Stomach (tissue), 9 donors: Measurements from ENCODE around the gene GALNT3. TPM values are rescaled to one million over a fixed set of nuclear protein-coding genes. Genes with fewer than 3 reads are reported as not detected.
A peak's percentile ranks its signal among the peaks of the same experiment; 100 is the strongest.

Experiments used
- DNase-seq, 2 donors: peaks; one replicate each; pipeline versions ENCODE4 v3.0.0 to v3.0.0-alpha.2; 2013 to 2019
- H3K27ac ChIP-seq, 5 donors: fragments of 200-600 bp in 4 of 5; sonication (generic) in 4 of 5; one replicate each; pipeline ENCODE4 v1.5.1; 2013 to 2019; ENCODE audit warnings: mild to moderate bottlenecking in 1 of 5, moderate library complexity in 1 of 5
- H3K27me3 ChIP-seq, 3 donors: fragments of 200-600 bp; sonication (generic); one replicate each; pipeline ENCODE4 v1.5.1; 2017 to 2019; ENCODE audit warnings: mixed run types in 1 of 3
- H3K36me3 ChIP-seq, 4 donors: fragments of 200-600 bp; sonication (generic); 1 replicate in 3 of 4; 2 replicates in 1 of 4; pipeline ENCODE4 v1.5.1; 2016 to 2019
- H3K4me1 ChIP-seq, 4 donors: fragments of 200-600 bp; sonication (generic); one replicate each; pipeline ENCODE4 v1.5.1; 2016 to 2019
- H3K4me3 ChIP-seq, 4 donors: fragments of 200-600 bp; sonication (generic) in 3 of 4; one replicate each; pipeline ENCODE4 v1.5.1; 2016 to 2019; ENCODE audit warnings: mild to moderate bottlenecking in 1 of 4
- H3K9me3 ChIP-seq, 4 donors: fragments of 200-600 bp; sonication (generic); one replicate each; pipeline ENCODE4 v1.5.1; 2016 to 2019
- EP300 ChIP-seq: sonication (generic); formaldehyde crosslinking; IDR thresholded peaks from one replicate; pipeline ENCODE4 v1.6.1; 2017; ENCODE audit warnings: antibody characterized with exemption
- POLR2A ChIP-seq, 4 donors: fragments of 450-650 bp; IDR thresholded peaks; one replicate each; pipeline ENCODE4 v1.6.1; 2016; ENCODE audit warnings: antibody characterized with exemption in 4 of 4, control low read depth in 2 of 4, mild to moderate bottlenecking in 1 of 4, moderate library complexity in 1 of 4
- POLR2AphosphoS5 ChIP-seq, 3 donors: sonication (generic); formaldehyde crosslinking; IDR thresholded peaks; one replicate each; pipeline ENCODE4 v1.6.1; 2016; ENCODE audit warnings: antibody characterized with exemption in 3 of 3
- WGBS, 5 donors: extraction: QIAGEN DNeasy Blood & Tissue Kit in 3 of 5; methylation state at CpG; one replicate each; pipeline versions ENCODE4 v1.1.5 to v1.1.7; 2013 to 2018; 5-methylcytosine and 5-hydroxymethylcytosine counted together
- intact Hi-C: fragments of 100-400 bp; cut with DNase I; formaldehyde crosslinking; loops from one replicate; pipeline ENCODE4 v1.15.1; 2023; ENCODE audit warnings: low total_unique reads
- polyA plus RNA-seq, 3 donors: library from polyadenylated mRNA; stranded (reverse); fragments of 200-250 nt; gene quantifications; one replicate each; pipeline ENCODE4 v1.2.3, GENCODE V29; 2013
- total RNA-seq, 5 donors: library from RNA; depleted of rRNA; stranded (reverse); fragments of >200 nt; gene quantifications; one replicate each; pipeline versions ENCODE4 v1.1.0 to v1.2.3, GENCODE V29; 2014 to 2016
- TF ChIP-seq, protein P1 (sequence below), 7 experiments: fragments of 450-650 bp in 4 of 7; fragments of 200-600 bp in 3 of 7; sonication (generic) in 3 of 7; IDR thresholded peaks; one replicate each; pipeline ENCODE4 v1.5.1; 2016 to 2019; ENCODE audit warnings: antibody characterized with exemption in 7 of 7, control low read depth in 2 of 7, mild to moderate bottlenecking in 1 of 7
- donor health status: healthy with polysubstance abuse.
- donor health status: Bipolar disorder and iron deficiency.
- donor health status: healthy.

Gene GALNT3
- total and polyA plus RNA-seq, 8 donors: 15.2 to 134 (median 30.7) TPM

DNA sequence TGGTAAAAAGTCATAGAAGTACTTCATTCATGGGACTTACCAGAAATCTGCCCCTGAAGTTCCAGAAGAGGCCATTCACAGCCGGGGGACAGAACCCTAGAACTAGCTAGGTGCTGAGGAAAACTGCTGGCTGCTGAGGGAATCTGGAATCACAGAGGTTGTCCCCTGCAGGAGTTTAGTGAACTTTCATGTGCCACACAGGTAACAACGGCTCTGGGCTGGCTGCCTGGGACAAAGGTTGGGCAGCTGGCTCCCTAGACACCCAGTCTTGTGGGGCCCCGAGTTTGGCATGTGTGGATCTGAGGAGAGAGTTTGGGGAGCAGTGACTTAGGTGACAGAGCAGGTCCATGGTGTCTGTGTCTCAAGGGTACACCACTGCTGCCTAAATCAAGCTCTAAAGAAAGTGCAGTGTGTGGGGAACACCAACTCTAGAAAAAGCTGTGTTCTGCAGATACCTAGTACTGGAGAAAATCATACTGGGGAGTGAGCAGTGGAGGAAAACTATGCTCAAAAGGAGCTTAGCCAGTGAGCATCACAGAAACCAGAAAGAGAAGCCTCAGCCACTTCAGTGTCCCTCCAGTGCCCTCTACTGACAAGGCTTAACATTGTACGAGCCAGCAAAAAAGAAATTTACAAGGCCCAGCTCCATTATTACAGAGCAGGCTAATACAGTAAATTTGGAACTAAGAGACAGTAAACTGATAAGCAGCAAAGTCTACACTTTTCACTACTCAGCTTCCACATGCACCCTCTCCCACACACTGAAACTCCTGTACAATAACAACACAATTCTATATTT, 15.2 kb downstream of the GALNT3 start:
- Histone ChIP-seq H3K4me3 (no peak overlapping the region), H3K27me3 (no peaks in the 10 kb centered on the region), H3K4me1 (peaks cover 0 to 39% (median 15%) of the 10 kb centered on the region in 4 donors), H3K9me3 (peaks cover 0 to 8% (median 0%) of the 10 kb centered on the region in 4 donors), H3K36me3 (peaks cover 0 to 3% (median 0%) of the 10 kb centered on the region in 4 donors), H3K27ac (peak overlapping the region in 2 of 5 donors; percentile 1 to 10)
- DNase-seq: peak in 1 of 2 donors; percentile 35
- 49 to 73% (median 68%) methylated on average over 4 of the region's 4 CpGs for WGBS, 5 donors
- intact Hi-C loops: no loop called here
- TF ChIP-seq EP300 (no peak), POLR2A (IDR thresholded peaks at IDR 0.05) (no peak)
- TF ChIP-seq, protein P1, sequence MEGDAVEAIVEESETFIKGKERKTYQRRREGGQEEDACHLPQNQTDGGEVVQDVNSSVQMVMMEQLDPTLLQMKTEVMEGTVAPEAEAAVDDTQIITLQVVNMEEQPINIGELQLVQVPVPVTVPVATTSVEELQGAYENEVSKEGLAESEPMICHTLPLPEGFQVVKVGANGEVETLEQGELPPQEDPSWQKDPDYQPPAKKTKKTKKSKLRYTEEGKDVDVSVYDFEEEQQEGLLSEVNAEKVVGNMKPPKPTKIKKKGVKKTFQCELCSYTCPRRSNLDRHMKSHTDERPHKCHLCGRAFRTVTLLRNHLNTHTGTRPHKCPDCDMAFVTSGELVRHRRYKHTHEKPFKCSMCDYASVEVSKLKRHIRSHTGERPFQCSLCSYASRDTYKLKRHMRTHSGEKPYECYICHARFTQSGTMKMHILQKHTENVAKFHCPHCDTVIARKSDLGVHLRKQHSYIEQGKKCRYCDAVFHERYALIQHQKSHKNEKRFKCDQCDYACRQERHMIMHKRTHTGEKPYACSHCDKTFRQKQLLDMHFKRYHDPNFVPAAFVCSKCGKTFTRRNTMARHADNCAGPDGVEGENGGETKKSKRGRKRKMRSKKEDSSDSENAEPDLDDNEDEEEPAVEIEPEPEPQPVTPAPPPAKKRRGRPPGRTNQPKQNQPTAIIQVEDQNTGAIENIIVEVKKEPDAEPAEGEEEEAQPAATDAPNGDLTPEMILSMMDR (IDR thresholded peaks at IDR 0.05): peak in 1 of 7 experiments; percentile 17

DNA sequence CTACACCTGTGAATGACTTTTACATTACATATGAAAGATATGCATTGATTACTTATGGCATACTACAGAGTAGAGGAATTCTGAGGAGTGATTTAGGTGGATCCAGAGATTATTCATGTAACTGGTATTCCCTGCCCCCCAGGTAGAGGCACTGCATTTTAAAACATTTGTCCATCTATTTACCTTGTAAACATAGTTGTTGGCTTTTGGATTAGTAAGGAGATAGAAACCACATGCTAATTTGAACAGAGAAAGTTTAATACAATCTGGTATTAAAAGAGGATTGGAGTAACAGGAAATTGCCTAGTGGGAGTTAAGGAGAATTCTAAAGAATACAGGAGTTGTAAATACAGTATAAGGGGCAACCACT, 15.9 kb downstream of the GALNT3 start:
- TF ChIP-seq EP300 (no peak), POLR2AphosphoS5 (IDR thresholded peaks at IDR 0.05) (no peak), POLR2A (IDR thresholded peaks at IDR 0.05) (no peak)
- TF ChIP-seq, protein P1 (IDR thresholded peaks at IDR 0.05): no peak
- Histone ChIP-seq H3K4me3 (no peak overlapping the region), H3K4me1 (peaks cover 0 to 39% (median 15%) of the 10 kb centered on the region in 4 donors), H3K27me3 (no peaks in the 10 kb centered on the region), H3K36me3 (peaks cover 0 to 3% (median 0%) of the 10 kb centered on the region in 4 donors), H3K27ac (no peak overlapping the region), H3K9me3 (peaks cover 0 to 8% (median 0%) of the 10 kb centered on the region in 4 donors)
- DNase-seq: no peak
- intact Hi-C loops: no loop called here

DNA sequence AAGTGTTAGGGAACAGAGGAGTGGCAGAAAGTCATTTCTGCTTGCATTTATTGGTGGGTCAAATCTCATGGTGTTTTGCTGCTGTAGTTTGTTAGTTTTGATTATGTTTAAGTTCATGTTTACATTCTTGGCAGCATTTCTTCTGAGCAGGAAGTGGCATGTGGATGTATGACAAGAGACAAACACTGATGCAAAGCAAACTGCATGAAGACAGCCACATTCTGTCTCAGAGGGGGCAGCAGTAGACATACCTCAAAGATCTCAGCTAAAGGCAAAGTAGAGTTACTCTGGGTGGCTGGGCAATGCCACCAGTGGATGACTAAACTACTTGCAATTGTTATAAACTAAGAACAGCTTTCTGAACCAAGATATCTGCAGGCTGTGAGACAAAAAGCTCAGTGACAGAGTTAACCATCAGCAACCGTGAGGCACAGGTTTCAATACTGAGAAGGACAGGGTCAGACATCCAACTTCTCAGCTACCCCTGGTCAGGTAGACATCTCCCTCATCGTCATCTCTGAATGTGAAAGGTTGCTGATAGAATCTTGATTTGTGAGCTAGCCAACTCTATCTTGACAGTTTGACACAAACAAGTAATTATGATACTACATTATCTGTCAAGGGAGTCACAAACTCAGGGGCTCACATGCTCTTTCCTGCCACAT, 16.4 kb downstream of the GALNT3 start:
- intact Hi-C loops: no loop called here
- Histone ChIP-seq H3K9me3 (peaks cover 0 to 8% (median 0%) of the 10 kb centered on the region in 4 donors), H3K36me3 (peaks cover 0 to 3% (median 0%) of the 10 kb centered on the region in 4 donors), H3K4me3 (no peak overlapping the region), H3K4me1 (peaks cover 0 to 39% (median 15%) of the 10 kb centered on the region in 4 donors), H3K27ac (peak overlapping the region in 2 of 5 donors; percentile 14 to 56), H3K27me3 (no peaks in the 10 kb centered on the region)
- 29 to 66% (median 48%) methylated on average over 2 of the region's 2 CpGs for WGBS, 5 donors
- TF ChIP-seq POLR2A (IDR thresholded peaks at IDR 0.05) (no peak), EP300 (no peak), POLR2AphosphoS5 (IDR thresholded peaks at IDR 0.05) (no peak)
- TF ChIP-seq, protein P1 (IDR thresholded peaks at IDR 0.05): no peak
- peak in 1 of 2 donors; percentile 15 for DNase-seq

DNA sequence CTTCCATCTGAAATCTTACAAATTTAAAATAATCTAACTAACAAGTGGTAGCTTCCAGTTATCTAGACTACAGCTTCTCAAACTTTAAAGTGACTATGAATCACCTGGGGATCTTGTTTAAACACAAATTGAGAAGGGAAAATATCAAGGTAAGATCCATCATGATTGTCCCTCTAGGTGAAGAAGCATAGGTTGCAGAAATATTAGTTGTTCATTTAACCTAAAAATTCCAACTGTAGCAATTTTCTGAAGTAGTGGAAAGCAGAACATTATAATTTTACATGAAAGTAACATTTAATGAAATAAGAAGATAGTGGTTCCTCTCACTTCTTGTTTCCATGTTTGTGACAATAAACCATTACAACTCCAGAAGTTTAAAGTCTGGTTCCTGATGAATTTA, 17.3 kb downstream of the GALNT3 start:
- peaks cover 0 to 3% (median 0%) of the 10 kb centered on the region in 4 donors for H3K36me3 ChIP-seq
- TF ChIP-seq, protein P1 (IDR thresholded peaks at IDR 0.05): no peak
- no peak for TF ChIP-seq POLR2AphosphoS5 (IDR thresholded peaks at IDR 0.05)
- TF ChIP-seq EP300: no peak
- TF ChIP-seq POLR2A (IDR thresholded peaks at IDR 0.05): no peak
- peaks cover 0 to 39% (median 15%) of the 10 kb centered on the region in 4 donors for H3K4me1 ChIP-seq
- DNase-seq: no peak
- intact Hi-C loops: no loop called here
- H3K9me3 ChIP-seq: peaks cover 0 to 8% (median 0%) of the 10 kb centered on the region in 4 donors
- no peaks in the 10 kb centered on the region for H3K27me3 ChIP-seq
- no peak overlapping the region for H3K27ac ChIP-seq
- H3K4me3 ChIP-seq: no peak overlapping the region
